Suppressor macrophage treated with lipopolysaccharide for 1 hour (primary cell): Measurements from ENCODE around the gene ARHGAP32.

Experiments used
- DNase-seq, 3 donors: peaks; one replicate each; pipeline ENCODE4 v3.0.0-alpha.2; 2020 to 2022

Gene ARHGAP32

DNA sequence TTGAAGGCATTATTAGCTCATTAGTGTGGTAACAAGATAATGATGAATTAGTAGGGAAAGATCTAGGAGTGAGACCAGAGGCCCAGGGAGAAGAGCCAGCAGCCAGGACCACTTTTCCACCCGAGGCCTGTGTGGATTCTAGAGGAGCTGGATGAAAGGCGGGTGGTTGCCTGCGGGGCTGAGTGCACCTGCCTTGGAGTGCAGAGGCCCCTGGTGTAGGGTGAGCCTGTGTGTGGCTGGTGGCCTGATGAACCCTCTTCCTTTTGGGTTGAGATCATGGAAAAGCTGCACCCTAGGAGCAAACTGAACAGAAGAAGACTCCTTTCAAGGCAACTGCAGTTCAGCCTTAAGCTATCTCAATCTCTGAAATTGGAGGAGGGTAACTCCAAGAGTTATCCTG, 243.5 kb downstream of the ARHGAP32 start:
- DNase-seq = peak; percentile 26 to 43 (median 31)

DNA sequence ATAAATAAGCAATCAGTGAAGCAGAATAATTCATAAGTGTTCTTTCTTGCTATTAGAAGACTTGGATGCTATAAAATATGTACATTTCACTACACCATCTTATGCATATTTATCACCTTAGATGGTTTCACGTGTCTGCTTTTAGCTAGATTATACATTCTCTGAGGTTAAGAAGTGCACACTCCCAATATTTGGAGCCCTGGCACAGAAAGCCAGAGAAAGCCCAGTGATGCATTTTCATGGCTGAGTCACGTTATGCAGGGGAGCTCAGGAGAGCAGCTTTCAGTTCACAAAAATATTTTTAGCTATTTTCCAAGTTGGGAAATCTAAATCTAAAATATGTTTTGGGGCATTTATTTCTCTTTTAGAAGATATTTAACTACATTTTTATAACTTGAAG, 244.4 kb downstream of the ARHGAP32 start:
- peak; percentile 22 to 42 (median 35) for DNase-seq

DNA sequence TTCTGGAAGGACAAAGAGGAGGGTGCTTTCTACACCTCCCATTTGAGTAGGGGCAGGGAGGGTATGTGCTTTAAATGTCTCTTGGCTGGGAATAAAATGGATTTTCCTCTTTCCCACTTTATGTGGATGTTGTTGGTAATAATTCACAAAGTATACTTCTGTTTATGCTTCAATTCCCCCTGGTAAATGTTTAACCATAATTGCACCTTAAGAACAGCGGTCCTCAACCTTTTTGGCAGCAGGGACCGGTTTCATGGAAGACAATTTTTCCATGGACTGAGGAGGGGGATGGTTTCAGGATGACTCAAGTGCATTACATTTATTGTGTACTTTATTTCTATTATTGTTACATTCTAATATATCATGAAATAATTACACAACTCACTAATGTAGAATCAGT, 245.5 kb downstream of the ARHGAP32 start:
- DNase-seq = no peak

DNA sequence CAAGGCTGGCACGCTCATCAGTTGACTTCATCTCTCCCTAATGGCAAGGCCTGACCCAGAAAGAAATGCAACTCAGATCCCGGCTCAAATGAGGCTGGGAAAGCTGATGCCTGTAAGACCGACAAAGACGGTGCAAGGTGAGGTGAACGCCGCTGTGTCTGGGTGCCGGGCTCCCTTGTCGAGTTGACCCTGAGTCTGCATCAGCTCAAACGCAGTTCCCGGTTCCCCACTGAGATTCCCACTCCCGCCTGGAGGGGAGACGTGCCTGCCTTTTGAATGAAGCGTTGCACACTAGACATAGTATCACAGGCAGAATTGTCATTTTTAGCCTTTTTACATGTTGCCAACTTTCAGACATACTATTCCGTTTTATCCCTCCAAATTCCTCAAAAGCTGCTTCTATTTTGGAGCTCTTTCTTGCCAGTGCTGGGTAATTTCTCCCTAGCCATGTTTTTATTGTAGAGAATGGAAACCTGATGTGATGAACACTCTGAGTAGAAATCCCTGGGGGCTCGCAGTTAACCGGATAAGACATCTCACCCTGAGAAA, 248.6 kb downstream of the ARHGAP32 start:
- no peak for DNase-seq

DNA sequence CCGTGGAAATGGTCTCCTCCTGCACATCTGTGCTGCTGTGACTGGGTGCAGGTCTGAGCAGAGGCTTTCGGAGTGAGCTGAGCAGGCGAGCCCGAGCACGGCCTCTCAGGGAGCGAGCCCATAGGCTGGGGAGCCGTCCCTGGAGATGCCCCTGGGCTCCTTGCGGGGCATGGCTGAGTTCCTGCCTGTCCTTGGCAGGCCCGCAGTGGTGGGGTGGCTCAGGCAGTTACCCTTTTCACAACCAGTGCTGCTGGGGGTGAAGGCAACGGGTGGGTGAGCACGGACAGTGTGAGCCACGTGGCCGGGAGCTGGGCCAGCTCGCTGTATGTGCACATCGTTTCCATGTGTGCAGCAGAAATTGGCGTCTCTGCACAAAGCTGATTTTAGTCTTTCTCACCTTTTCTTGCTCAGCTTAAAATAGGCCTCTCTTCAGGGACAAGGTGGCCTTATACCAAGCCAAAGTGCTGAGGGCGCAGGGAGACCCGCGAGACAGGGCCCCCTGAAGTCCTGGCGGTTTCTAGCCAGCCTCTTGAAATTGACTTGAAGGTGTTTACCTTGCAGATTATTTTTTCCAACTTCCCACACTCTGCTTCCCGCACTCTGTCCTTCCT, 249.2 kb downstream of the ARHGAP32 start, which contains the start of gene TP53AIP1:
Gene TP53AIP1 (minus strand): TSS at position 55 of the 611 bp plus-strand sequence. CDS start 5,053 bp downstream, outside the sequence.
- no peak for DNase-seq

DNA sequence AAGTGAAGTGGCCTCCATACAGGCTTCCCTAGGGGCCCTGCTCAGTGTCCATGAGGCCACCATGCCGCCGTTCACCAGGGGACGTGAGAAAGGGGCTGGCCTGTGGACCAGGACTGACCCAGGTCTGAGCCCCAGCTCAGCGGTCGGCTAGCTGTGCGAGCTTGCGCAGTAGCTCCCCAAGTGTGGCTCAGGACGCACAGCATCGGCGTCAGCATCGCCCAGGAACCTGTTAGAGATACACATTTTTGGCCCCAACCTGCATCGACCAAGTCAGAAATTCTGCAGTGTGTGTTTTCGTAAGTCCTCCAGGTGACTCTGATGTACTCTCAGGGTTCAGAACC, 249.9 kb downstream of the ARHGAP32 start:
- DNase-seq = no peak

DNA sequence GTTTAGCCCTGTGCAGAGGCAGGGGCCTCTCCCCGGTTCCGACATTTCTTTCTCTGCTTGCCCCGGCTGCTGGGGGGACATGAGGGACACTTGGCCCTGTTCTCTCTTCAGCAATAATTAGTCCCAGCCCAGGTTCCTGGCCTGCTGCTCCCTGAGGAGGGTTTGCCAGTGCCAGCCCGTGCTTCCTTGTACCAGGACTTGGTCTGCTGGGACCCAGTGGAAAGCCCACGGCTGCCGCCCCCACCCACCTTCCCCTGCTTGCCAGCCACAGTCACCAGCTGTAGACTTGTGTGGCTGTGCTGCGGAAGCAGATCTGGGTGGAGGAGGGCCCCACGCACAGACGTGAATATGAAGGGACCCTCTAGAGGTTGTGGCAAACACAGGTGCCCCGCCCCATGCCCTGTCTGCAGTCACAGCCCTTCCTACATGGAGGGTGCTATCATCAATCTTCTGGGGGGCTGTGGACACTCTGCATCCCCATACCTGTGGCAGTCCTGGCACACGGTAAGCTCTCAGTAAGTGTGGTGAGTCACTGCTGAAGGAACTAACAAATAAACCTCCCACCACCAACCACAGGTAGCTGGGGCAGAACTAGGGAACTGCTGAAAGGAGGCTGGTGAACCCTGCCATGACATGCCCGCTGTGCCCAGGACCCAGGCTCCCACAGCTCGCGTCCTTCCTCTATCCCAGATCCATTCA, 250.4 kb downstream of the ARHGAP32 start:
- no peak for DNase-seq

DNA sequence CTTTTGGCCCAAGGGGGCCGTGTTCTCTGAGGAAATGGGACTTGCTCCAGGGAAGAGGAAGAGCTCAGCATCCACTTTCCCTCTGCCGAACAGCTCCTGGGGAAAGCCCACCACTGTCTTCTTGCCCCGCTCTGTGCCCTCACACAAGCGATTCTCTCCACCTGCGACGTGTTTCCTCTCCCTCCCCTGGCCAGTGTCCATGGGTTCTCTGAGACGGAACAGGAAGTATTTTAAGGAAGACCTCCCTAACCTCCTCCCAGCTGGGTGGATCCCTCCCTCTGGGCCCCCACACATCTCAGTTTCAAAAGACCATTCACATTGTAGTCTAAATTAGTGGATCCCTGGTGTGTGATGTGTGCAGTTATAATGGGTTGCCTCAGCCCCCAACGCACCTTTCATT, 251.0 kb downstream of the ARHGAP32 start:
- DNase-seq = peak in 2 of 3 donors; percentile 21 to 22

DNA sequence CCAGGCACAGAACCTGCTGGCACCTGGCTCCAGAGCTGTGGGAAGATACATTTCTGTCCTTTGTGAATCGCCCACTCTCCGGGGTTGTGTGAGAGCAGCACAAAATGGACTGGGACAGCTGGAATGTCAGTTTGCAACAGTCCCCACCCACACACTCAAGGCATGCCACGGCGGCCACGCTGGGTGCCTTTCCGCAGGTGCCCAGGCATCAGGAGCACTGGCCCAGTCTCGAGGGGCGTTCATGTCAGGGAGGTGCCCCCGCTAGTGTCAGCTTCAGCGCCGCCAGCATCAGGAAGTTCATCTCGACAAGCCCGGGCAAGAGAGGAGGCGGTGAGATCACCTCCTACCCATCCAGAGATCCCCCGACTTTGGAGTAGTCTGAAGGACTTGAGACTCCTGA, 251.5 kb downstream of the ARHGAP32 start:
- no peak for DNase-seq

DNA sequence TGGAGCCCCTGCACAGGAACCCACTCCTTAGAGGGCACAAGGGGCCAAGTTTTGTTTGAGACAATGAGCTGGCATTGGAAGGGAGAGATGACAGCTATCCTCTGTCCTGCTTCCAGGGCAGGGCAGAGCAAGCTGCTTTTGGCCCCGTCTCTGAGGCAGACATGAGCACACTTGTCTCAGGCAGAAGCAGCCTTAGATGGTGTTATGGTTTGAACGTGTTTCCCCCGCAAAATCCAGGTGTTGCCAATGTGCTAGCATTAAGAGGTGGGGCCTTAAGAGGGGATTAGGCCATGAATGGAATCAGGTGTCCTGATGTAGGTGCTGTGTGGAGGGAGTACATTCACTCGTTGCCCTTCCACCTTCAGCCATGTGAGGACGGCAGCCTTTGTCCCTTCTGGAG, 252.0 kb downstream of the ARHGAP32 start:
- DNase-seq = no peak

DNA sequence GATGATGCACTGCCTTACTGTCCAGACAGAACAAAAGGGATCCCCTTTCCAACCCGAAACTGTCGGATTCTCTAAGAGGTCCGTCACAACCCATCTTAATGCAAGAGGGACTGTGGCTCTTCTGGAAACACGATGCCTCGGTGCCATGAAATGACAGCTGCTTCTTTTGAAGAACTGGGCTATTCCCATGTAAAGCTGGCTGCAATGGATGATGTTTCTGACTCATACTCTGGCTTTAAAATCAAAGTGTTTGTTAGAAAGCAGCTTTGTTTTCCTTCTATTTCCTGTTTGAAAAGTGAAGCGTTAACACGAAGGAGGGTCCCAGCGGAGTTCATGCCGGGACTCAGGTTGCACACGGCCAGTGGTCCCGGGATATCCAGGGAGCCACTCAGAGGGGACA, 252.5 kb downstream of the ARHGAP32 start:
- DNase-seq = no peak

DNA sequence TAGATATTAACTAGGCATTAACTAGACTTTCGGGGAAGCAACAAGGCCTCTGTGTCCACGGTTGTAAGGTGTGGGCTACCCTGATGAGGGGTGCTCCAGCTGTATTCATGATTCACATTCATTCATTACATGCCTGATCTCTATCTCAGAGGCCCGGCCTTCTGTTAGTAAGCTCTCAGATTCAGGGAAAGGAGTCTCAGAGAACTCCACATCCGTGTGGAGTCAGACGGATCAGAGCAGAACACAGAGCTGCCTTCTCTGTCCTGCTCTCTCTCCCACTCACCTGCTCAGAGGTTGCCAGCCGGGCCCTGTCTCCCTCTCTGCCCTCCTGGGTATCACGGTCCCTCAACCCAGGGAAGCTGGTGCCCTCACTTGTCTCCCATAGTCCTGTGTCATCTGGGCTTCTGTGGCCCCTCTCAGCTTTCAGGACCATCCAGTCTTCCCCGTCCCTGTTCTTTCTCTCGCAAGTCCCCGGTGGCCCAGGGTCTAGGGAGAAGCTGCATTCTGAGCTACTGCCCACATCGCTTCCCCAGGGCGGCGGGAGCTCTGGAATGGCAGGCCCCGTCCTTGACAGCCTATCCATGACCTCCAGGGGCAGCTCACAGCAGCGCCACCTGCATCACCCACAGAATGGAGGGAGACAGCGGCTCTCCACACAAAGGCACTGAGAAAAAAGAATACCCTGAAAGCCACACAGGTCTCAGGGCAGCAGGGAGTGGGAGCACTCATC, 253.8 kb downstream of the ARHGAP32 start:
- no peak for DNase-seq

DNA sequence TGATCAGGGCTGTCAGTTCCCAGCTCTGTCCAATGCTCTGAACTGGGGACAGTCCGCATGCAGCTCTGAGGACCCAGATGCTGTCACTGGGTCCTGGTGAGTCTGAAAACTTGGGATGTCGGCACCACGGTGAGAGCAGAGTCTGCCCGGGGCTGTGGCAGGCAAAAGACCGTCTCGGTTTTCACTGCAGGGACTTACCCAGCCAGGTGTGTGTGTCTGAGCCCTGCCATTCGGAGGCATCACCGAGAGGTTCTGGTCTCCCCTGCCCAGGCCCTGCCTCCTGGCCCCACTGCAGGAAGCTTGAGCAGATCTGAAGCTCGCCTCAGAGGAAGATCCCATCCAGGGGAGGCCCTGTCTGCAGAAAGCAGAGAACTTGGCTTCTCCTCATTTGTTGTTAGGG, 254.6 kb downstream of the ARHGAP32 start:
- no peak for DNase-seq

DNA sequence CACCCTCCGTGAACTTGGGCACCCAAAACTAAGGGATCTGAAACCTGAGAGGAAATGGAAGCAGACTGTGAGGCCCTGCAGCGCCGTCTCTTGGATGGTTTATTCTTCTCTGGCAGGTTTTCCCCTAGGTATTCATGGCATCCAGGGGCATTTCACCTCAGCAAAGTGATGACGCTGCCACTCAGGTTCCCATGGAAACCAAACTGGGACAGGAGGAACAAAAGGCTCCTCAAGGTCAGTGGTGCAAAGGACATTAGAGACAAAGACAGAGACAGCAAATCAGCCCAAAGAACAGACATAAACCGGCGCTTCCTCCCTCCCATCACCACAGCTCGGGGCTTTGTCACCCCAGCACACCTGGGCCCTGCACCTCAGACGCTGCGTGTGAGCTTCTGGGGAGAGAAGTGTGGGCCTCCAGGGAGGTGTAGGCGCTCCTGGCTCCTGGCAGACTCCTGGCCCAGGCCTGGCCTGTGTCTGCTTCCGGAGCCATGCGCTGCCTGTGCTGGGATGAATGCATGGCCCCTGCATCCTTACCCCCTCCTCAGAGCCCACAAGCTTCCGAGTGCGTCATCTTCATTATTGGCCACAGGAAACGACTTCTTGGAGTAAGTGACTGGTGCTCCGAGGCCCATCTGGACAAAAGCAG, 255.4 kb downstream of the ARHGAP32 start:
- no peak for DNase-seq

DNA sequence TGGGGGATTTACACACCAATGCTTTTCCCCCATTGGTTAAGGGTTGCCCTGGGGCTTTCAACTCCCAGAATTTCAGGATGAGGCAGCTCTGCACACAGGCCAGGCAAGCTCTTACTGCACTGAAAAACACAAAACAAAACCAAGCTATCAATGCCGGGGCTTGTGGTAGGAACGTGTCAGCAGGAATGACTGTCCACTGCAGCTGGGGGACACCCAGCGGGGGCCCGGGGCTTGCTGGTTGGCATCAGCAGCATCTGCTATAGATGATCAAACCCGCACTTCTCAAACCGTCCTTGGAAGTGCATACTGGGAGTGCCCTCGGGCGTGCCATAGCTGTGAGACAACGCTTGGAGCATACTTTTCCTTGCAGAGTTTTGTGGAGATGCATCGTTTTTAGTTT, 257.2 kb downstream of the ARHGAP32 start:
- no peak for DNase-seq

DNA sequence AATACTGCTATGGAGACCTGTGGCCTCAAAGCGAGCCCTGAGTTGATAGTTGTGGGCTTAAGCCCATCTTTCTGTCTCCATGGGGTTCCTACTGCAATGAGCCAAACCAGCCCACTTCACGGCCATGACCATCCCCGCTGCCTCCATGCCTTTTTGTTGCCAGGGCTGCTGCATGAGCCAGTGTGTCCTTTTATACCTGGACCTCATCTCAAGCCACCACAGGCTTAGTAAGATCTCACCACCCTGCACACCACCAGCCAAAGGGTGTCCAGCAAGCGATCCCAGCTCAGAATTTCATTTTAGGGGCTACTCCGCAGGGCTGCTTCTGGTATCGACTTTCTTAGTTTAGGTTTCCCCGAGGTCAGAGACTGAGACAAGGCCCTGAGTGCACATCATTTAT, 257.8 kb downstream of the ARHGAP32 start:
- DNase-seq = no peak

DNA sequence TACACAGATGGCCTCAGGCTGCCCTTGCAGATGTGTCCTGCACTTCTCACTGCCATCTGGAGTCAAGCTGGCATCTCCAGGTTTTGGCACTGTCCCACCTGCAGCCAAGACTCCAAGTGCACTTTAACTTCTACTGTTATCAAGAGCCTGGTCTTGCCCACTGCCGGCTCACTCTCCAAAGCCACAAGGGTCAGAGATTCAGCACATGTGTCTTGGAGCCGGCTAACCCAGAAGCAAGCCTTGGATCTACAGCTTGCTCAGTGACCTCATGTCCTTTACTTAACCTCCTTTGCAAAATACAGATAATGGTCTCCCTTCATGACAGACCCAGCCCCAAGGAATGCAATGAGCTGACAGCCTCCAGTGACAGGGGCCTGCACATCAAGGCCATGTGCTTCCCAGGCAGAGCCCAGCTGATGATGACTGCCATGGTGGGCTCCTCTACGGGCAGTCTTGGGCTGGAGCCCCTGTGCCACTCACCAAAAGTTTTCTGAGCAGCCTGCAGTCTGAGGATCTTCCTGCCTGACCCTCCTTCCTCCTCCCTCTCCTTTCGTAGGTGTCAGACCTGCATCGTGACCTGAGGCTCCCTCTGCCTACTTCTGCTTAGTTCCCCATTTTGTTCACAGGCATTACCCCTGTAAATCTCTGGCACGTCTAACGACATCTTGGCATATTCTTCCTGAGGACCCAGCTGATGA, 258.5 kb downstream of the ARHGAP32 start:
- no peak for DNase-seq

DNA sequence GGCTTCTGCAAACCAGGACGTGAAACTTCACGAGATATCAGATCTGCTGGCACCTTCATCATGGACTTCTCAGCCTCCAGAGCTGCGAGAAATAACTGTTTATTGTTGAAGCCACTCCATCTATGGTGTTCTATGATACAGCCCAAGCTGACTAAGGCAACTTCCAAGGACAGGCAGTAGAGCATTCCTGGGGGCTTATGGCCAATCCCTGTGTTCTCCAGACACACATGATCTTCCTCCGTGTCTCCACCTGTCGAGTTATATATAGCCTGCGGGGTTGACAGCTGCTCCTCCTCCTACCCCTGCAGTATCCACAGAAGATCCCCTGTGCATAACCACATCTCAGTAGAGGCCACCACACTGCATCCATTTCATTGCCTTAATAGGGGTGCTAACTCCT, 260.5 kb downstream of the ARHGAP32 start:
- no peak for DNase-seq

DNA sequence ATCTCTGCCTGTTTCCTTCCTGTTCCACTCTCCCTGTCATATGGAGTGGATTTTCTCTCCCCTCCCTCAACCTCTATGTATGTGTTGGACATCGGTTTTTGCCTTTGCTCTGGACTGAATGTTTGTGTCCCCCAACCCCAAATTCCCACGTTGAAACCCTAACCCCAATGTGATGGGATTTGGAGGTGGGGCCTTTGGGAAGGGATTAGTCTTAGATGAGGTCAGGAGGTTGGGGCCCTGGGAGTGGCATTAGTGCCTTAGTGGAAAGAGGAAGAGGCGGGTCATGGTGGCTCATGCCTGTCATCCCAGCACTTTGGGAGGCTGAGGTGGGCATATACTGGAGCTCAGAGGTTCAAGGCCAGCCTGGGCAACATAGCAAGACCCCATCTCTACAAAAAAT, 261.1 kb downstream of the ARHGAP32 start:
- no peak for DNase-seq

DNA sequence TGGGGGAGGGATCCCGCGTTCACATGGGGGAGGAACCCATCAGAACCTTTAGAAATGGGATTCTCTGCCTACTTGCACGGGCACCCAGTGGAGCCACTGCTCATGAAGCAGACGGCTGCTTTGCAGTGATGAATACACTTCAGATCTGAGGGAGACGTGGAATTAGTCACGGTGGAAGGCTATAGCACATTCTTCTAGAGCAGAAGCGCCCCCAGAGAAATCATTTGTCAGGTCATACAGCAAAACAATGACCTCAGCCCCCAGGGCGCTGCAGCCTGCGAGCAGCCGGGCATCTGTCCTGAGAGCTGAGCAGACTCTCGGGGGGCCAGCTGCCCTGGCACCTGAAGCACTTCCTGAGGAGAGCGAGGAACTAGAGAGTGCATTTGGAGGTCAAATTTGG, 262.1 kb downstream of the ARHGAP32 start:
- no peak for DNase-seq

DNA sequence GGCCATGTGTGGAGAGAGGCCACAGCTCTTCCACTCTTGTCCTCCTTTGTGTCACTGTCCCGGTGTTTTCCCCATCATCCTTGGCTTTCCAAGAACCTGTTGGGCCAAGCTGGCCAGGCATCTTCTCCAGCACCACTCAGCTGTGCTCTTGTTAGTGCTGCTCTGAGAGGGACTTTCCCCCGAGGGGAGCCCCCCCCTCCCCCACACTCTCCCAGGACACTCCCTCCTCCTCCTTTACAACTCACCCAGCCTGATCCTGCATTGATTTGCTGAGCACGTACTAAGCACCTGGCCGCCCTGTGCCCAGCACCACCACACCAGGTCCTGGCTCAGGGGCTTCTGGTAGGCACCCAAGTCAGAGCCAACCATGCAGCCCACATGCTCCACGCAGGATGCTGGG, 262.7 kb downstream of the ARHGAP32 start:
- peak in 1 of 3 donors; percentile 60 for DNase-seq

DNA sequence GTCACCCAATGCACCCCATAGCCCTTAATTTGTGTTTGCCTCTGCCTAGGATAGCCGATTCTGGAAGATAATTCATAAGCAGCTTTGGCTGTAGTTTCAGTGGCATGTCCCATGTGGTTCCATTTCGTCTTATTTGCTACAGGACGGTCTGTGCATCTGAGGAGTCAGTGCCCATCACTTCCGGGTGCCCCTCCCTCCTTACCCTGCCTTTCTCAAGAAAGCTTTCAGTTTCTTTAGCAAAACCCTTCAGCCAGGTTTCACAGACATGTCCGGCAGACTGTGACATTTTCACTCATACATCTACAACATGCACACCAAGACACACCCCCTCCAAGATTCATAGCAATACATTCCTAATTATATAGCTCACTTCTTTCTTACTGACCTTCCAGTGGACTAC, 263.7 kb downstream of the ARHGAP32 start:
- DNase-seq = peak in 1 of 3 donors; percentile 29
